ENCODE data around the gene RASL10B.
"Not testable (repeated sequence)": the region's sequence is repeated elsewhere in the genome, so short reads cannot be mapped to it uniquely, and the experiment has no call there.

The RASL10B gene

DNA sequence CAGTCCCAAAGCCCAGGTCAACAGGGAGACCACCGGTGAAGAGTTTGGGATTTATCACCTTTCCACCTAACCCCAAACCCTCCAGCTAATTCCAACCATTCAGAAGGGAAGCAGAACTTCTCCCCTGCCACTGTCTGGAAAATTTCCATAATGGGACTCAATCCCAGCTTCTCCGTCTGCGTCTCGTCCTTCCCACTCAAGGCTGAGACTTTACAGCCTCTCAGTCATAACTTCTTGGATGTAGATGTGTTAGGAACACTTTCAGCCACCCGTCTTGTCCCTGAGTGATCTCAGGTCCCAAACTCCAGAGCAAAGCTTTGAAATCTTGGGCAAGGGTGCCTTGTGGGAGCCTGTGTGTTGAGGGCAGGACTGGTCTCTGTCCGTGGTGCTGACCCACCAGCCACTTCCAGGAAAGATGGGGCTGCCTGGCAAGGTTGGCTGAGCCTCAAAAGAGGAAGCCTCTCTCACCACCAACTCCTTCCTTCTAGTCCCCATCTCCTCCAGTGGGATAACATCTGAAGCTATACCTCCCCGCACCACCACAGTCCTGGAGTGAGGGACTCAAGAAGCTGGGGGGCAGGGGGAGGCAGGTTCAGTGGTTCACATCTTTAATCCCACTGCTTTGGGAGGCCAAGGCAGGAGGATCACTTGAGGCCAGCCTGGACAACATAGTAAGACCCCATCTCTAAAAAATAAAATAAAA lies 12.3 kb downstream of the RASL10B start:
- DNase-seq, result peak; percentile 66

DNA sequence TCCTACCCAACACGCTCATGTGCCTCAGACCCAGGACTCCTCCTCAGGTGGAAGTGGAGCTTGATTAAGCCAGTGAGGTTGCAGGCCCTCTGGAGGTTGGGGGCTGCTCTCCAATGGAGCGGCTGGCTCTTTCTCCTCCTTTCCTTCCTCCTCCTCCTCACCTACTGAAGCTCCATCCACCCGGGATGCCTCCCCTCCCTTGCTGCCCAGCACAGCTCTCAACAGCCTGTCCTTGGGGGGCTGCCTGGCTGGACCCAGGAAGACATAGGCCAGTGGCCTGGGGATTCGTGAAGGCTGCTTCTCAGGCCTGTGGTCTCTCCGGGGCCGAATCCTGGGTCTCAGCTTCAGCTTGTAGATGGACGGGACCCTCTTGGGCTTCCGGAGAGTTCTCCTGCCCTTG lies 13.4 kb downstream of the RASL10B start:
- DNase-seq, result no peak

DNA sequence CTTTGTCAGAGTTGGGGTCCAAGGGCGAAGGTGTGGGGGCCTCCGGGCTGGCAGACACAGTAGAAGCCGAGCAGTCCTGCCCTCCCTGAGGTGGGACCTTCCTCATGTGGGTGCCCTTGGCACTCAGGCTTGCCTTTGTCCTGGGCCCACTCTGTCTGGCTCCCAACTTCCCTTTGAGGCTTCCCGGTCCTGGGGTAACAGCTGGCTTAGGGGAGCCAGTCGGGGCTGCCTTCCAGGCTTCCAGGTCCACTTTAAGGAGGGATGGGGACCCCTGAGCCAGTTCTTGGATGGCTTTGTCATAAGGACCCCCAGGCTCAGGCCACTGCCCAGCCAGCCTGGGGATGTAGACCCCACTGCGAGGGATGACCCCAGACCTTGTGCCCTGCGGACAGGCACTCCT lies 13.8 kb downstream of the RASL10B start:
- DNase-seq, result no peak

DNA sequence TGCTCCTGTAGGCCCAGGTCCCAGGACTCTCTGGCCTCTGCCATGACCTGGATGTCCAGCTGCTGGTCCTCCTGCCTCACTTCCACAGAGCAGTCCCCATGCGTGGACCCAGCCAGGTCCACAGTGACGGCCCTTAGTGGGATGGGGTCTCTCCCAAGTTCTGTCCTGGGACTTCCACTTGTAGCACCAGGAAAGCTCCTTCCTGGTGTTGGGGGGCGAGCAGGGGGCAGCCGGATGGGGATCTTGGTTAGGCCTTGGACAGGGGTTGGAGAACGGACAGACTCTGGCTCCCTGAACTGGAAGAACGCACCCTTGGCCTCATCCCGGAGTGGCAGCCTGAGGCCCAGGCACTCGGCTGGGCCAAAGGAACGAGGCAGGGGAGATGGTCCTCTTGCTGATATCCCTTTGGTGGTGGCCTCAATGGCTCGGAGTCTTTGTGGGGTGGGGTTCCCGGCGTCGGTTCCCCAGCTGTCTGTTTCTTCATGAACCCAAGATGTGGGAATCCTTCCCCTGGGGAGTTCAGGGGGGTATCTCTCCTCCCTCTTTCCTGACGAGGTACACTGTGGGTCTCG lies 14.4 kb downstream of the RASL10B start:
- no peak for DNase-seq

DNA sequence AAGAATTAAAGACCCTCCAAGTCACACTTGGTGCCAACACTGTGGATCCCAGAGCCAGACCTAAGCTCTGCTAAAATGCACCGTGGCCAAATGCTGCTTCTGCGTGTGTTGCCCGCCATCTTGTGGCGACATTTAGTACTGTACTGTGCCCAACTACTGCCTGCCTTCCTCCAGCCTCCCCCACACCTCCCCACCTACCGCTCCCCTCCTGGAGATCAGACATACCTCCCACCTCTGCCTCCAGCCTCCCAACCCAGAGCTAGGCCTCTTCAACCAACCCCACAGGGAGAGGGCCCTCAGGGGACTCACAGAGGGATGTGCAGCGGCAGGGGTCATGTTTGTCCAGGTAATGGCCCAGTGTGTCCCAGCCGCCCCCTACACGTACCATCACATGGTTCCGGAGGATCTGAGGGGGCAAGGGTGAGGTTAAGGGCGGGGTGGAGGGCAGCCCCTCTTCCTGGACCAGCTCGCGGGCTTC lies 16.1 kb downstream of the RASL10B start:
- DNase-seq, result peak; percentile 53

DNA sequence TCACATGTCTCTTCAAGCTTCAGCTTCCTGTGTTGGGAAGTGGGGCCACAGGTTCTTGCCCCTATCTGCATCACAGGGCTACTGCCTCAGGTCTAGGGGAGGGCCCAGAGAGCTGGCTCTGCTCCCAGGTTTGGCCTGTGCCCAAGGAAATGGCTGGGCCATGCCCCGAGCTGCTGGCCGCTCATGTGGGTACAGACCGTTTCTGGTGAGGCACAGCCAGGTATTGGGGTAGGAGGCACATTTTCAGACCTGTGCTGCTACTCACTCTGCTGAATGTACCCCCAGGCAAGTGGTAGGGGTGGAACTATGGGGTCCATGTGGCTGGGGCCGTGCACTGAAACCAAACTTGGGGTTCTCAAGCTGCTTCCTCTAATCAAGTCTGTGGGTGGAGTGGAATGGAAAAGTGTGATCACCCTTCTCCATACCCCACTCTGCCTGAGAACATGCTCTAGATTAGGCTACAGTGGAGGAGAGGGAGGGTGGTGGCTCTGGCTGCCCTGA lies 17.0 kb downstream of the RASL10B start:
- DNase-seq, result no peak

DNA sequence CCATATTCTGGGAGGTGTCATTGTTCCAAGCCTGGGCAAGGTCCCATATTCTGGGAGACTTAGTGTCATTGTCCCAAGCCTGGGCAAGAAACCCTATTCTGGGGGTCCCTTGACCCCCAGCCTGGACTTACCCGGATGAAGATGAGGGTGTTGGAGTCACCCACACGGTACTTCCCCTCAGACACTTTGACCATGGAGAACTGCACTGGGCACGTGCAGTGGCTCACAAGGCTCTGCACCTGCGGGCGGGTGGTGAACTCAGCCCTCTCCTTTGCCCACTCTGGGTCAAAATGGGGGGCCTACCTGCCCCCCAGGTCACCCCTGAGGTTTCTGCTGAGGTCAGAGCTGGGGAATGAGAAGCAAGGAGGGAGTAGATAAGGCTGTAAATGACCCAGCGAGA lies 17.5 kb downstream of the RASL10B start:
- no peak for DNase-seq

DNA sequence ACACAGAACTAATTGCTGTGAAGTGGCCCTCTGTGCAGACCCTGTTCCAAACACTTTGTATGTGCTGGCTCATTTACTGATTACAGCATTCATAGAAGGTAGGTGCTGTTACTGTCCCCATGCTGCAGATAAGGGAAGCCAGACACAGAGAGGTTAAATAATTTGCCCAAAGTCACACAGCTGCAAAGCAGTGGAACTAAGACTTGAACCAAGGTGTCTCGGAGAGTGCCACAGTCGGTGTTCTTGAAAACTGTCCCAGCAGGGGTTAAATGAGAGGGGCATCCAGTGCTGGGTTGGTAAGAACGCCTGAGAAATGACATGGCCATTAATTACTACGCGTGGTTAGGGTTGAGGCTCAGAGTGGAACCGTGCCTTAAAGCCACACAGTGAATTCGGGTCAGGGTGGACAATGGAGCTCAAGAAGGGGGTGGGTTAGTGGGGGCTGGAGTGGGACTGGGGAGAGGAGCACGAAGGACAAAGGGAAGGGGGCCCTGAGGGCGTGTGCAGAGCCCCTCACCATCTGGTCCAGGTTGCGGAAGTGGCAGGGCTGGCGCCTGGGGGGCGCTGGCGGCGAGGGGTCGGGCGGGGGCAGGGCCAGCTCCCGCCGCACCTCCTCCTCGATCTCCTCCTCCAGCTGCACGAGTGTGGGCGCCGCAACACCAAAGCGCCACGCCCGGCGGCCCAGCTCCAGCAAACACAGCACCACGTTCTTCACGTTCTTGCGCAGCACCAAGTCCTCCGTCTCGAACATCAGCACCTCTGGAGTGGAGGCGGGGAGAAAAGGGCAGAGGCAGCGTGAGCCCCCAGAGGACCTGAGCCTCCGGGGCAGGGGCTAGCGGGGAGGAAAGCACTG lies 18.3 kb downstream of the RASL10B start:
- DNase-seq, result no peak

DNA sequence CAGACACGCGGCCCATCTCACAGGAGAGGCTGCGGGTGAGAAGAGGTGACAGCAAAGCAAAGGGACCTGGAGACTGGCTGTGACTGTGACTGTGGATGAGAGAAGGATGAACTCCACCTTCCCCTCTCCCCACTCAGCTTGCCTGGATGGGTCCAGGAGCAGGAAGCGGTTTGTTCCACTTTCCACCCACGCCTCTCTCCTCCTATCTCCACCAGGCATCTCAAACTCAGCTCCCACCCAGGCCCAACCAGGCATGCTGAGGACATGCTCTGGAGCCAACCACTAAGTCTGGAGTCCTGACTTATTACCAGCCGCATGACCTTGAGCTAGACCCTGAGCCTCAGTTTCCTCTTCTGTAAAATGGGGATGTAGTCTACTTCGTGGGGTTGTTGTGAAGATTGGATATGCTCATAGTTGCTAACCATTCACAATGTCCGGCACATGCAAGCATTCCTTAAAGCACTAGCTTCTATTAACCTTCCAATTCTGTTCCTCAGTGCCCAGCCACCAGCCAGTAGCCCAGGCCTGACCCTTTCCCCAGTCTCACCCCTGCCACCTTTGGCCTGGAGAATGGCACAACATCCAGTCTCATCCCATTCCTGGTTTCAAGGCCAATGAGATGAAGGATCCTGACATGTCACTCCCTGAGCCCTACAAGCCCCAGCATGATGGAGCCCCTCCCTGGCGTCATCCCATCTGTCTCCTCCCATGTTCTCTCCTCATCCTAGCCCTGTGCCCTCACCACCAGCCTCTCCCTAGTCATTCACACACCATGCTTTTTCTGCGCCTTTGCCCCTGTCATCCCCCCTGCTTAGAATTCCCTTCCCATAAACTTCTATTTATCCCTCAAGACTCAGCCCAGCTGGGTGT lies 19.3 kb downstream of the RASL10B start:
- no peak for DNase-seq

DNA sequence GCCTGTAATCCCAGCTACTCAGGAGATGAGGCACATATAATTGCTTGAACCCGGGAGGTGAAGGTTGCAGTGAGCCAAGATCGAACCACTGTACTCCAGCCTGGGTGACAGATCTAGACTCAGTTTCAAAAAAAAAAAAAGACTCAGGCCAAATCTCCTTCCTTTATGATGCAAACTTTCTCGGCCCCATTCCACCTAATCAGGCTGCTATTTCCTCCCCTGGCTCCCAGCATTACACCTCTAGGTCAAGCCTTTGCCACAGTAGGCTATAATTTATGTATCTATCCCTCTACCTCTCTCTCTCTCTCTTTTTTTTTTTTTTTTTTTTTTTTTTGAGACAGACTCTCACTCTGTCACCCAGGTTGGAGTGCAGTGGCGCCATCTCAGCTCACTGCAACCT lies 20.1 kb downstream of the RASL10B start:
- DNase-seq, result not testable (repeated sequence)

DNA sequence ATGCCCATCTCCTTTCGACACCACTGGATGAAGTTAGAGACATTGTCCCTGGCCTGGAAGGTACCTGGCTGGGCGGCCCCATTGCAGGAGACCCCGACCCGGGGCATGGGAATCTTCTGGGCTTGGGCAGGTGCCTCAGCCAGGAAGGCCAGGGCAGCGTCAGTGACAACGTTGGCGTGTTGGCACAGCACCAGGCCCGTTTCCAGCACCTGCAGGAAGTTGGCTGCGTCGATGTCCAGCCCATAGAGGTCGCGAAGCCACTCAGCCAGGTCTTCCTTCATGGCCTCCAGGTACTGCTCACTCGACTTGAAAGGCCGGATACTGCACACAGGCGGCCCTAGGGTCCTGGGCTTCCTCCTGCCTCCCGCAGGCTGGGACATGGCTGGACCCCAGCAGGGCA lies 21.0 kb downstream of the RASL10B start:
- no peak for DNase-seq

DNA sequence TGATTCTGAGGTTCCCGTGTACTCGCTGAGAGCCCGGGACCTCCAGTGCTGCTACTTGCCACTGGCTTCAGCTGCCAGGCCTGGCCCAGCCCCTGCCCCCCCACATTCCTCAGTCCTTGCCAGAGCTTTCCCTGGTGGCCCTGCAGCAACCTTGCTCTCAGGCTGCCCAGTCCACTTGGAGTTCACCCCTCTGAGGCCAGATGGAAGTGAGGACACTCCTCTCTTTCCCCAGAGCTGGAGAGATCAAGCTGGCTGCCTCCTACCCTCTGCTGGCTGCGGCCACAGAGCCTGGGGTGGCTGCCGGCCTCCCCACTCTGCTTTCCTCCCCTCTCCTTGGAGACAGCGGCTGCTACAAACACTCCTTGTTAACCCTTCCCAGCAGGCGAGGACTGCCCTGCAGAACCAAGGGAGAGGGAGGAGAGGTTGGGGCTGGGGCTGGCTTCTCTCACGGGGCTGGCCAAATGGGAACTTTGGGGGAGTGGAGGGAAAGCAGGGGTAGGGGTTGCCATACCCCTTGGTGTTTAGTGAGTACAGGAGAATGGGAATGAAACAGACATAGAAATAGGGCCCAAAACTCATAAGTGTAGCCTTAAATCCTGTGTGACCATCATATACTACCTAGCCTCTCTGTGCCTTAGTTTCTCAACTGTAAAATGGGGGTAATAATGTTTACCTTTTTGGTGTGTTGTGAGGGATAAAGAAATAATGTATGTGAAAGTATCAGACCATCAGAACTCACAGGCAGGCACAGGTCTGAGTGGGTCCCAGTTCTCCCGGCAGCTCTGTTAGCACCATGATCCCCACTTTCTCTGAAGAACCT lies 21.7 kb downstream of the RASL10B start, which contains the start of gene GAS2L2:
TSS of gene GAS2L2 (minus strand) at position 295 of the 820 bp plus-strand sequence. CDS start 389 bp downstream, outside the sequence.
- DNase-seq, result no peak

DNA sequence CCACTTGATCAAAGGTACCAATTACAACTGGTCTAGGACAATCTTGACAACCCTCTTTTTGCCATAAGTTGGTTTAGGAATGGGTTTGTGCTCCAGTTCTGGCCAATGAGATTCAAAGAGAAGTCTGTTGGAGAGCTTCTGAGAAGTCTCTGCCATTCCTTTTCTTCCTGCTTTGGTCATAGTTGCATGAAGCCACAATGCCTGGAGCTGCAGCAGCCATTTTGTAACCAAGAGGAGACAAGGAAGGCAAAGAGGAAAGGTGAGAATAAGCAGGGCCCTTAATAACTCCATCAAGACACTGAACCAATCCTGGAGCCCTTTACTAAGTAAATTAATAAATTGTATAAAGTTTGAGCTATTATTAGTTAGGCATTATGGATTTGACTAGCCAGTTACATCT lies 25.8 kb downstream of the RASL10B start:
- no peak for DNase-seq

DNA sequence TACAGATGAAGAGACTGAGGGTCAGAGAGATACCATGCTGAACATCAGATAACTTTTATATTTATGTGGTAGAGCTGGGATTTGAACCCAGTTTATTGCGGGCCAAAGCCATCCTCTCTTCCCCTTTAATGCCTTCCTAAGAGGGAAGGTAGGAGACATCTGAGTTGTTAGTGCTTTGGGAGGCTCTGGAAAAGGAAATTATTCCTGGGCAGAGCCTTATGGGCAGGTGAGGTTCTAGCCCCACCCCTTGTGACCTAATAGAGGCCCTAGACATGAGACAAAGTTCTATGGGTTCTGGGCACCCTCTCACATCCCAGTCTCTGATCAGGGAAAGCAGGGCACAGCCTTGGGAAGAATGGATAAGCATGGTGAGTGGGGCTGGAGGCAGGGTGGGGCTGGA lies 29.1 kb downstream of the RASL10B start, which contains the start of gene C17orf50:
TSS of gene C17orf50 (plus strand) at position 301 of the 400 bp plus-strand sequence. CDS start at position 356, 55 bp downstream.
- no peak for DNase-seq

DNA sequence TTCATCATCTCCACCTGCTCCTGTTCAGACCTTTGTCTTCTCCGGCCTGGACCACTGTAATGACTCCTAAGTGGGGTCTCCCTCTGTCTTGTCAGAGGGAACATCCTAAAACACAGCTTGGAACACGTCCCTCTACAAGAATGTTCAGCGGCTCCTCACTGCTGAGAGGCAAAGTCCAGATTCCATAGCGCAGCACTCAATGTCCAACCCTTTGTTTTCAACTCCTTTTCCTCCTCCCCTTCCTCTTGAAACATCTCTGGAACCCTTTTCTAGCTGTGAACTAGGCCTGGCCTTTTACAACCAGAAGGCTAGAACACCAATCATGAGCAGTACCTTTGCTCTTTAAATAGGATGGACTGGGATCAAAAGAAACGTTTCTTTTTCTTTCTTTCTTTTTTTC lies 30.2 kb downstream of the RASL10B start:
- no peak for DNase-seq

DNA sequence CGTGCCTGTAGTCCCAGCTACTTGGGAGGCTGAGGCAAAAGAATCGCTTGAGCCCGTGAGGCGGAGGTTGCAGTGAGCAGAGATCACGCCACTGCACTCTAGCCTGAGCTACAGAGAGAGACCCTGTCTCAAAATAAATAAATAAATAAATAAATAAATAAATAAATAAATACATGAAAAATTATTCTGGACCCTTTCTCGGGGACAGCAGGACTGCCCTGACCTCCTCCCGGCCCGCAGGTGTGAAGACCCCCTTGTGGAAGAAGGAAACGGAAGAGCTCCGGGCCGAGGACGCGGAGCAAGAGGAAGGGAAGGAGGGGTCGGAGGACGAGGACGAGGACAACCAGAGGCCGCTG lies 32.3 kb downstream of the RASL10B start:
- no peak for DNase-seq

DNA sequence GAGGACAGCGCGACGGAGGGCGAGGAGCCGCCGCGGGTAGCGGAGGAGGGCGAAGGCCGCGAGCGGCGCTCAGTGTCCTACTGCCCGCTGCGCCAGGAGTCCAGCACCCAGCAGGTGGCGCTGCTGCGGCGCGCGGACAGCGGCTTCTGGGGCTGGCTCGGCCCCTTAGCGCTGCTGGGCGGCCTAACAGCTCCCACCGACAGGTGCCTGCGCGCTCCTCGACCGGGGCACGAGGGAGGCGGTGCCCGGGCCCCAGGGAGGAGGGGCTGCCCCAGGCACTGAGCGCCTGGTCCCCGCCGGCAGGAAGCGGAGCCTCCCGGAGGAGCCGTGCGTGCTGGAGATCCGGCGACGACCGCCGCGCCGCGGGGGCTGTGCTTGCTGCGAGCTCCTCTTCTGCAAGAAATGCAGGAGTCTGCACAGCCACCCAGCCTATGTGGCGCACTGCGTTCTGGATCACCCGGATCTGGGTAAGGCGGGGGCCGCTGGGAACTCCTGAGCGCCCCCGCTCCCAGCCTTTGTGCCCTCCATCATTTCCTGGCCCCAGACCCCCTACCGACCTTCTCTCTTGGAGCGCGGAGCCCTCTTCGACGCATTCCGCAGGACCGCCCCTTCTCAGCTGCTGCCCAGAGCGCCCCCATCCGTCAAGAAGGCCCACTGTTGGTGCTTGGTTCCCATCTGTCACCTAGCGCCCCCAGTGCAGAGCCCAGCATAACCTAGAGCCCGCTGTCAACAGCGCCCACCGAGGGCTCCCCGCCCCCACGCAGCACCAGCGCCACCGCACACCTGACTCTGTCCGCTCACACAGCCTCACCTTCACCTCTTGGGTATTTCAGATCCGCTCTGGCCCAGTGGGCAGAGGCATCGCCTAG lies 32.9 kb downstream of the RASL10B start:
- peak; percentile 70 for DNase-seq

DNA sequence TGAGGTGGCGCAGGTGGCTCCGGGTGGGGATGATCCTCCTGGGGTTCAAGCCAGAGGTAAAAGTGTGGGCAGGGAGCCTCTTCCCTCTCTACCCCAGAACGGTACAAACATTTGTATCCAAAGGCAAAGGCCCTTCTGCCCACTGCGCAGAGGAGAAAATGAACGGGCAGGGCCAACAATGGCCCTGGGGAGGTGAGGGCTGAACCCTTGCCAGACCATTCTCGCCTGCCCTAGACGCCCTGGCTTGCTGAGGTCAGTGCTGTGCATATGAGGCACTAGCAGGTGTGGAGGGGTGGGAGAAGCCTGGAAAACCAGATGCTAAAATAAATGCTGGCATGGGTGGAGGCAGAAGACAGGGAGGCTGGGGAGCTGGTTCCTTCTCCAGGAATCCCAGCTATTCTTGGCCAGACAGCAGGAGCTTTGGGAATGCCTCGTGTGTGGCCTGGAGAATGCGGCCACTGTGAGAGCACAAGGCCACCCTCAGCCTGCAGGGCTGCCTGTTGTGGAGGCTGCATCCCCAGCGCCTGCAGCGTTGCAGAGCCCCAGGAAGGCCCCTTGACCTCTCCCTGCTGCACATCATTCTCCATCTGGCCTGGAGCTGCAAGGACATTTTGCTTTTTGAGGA lies 33.8 kb downstream of the RASL10B start:
- DNase-seq, result no peak

DNA sequence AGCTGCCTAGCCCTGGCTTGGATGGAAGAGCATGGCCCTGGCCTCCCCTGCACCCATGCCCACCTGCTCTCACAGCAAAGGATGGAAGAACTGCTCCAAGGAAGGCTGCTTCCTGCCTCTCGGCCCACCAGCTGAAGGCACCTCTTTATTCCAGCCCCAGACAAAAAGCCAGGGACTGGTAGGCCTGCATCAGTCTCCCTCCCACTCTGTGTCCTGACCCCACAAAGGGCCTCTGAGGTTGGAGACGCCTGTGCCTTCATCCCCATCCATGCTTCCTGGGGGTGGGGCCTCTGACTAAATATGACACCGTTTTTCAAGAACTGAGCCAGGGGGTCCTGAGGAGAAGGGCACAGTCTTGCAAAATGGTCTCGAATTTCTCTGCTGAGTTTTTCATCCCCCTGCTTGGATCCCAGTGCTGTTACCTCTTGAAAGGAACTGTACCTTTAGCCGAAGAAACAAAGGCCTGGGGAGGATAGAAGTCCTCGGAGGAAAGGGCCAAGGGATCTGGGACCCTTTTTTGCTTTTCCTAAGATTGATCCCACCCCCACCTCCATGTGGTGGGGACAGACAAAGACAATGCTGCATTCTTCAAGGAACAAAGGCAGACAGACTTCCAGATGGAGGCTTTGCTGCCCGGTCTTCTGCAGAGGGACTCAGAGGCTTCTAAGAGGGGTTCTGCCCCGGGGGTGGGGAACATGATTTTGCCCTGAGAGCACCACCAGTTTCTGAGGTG lies 34.5 kb downstream of the RASL10B start:
- DNase-seq, result no peak
